ENCODE results near the gene LRMDA. TPM values are rescaled to one million over a fixed set of nuclear protein-coding genes. Genes with fewer than 3 reads are reported as not detected.

Gene LRMDA
- total RNA-seq, 1 donor from 2014 or later = 18.7 TPM

- Histone ChIP-seq H3K36me3 (ENCODE audit: control insufficient read depth, insufficient read depth, low read length) (no peaks in the 10 kb centered on the region), H3K4me3 (ENCODE audit: low read depth, low read length) (no peak overlapping the region), H3K27me3 (ENCODE audit: control insufficient read depth, insufficient read depth, low read length) (no peaks in the 10 kb centered on the region)
- TF ChIP-seq, protein P1, sequence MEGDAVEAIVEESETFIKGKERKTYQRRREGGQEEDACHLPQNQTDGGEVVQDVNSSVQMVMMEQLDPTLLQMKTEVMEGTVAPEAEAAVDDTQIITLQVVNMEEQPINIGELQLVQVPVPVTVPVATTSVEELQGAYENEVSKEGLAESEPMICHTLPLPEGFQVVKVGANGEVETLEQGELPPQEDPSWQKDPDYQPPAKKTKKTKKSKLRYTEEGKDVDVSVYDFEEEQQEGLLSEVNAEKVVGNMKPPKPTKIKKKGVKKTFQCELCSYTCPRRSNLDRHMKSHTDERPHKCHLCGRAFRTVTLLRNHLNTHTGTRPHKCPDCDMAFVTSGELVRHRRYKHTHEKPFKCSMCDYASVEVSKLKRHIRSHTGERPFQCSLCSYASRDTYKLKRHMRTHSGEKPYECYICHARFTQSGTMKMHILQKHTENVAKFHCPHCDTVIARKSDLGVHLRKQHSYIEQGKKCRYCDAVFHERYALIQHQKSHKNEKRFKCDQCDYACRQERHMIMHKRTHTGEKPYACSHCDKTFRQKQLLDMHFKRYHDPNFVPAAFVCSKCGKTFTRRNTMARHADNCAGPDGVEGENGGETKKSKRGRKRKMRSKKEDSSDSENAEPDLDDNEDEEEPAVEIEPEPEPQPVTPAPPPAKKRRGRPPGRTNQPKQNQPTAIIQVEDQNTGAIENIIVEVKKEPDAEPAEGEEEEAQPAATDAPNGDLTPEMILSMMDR (IDR thresholded peaks at IDR 0.05; ENCODE audit: insufficient read depth, low read length, poor library complexity, severe bottlenecking) = no peak
- DNase-seq (ENCODE audit: low read depth) = no peak
Measured at GRCh38 chr10:76038696-76039095, 607.3 kb downstream of the LRMDA start.

DNA sequence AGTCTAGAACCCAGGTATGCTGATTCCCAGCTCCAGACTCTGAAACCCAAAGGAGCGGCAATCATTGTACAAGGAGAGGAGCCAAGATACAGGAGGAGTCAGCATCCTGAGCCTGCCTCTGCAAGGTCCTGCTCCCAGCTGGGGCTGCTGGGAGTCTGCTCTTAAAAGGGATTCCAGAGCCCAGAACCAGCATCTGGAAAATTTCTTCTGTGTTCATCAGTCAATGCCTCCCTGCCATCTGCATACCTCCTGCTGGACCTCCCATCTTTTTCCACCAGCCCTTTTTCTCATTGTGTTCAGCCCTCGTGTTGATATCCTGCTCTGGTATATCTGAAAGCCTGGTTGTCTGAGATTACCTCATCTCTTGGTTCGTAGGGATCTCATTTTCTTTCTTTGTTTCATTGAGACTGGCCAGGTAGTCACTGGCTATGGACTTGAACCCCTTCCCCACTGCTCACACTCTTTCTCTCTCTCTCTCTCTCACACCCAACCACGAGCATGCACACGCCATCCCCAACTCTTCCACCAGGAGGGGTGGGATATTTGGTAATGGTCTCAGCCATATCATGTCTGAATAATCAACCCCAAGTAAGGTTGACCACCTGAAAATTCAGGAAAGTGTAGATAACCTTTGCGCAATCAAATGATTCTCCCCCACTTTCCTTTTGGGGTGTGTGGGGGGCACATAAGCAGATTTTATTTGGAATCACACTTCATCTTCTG is 608.8 kb downstream of the LRMDA start:
- Histone ChIP-seq H3K4me3 (ENCODE audit: low read depth, low read length) (no peak overlapping the region), H3K27me3 (ENCODE audit: control insufficient read depth, insufficient read depth, low read length) (no peaks in the 10 kb centered on the region), H3K36me3 (ENCODE audit: control insufficient read depth, insufficient read depth, low read length) (no peaks in the 10 kb centered on the region)
- no peak for DNase-seq (ENCODE audit: low read depth)
- TF ChIP-seq, protein P1 (IDR thresholded peaks at IDR 0.05; ENCODE audit: insufficient read depth, low read length, poor library complexity, severe bottlenecking) = peak; percentile 12

GRCh38 chr10:76040830-76041220 is 609.4 kb downstream of the LRMDA start:
- no peak for DNase-seq (ENCODE audit: low read depth)
- no peaks in the 10 kb centered on the region for H3K27me3 ChIP-seq (ENCODE audit: control insufficient read depth, insufficient read depth, low read length)
- H3K4me3 ChIP-seq (ENCODE audit: low read depth, low read length) = no peak overlapping the region
- TF ChIP-seq, protein P1 (IDR thresholded peaks at IDR 0.05; ENCODE audit: insufficient read depth, low read length, poor library complexity, severe bottlenecking) = no peak
- H3K36me3 ChIP-seq (ENCODE audit: control insufficient read depth, insufficient read depth, low read length) = no peaks in the 10 kb centered on the region

GRCh38 chr10:76041551-76041950 is 610.1 kb downstream of the LRMDA start:
- no peak overlapping the region for H3K4me3 ChIP-seq (ENCODE audit: low read depth, low read length)
- no peaks in the 10 kb centered on the region for H3K27me3 ChIP-seq (ENCODE audit: control insufficient read depth, insufficient read depth, low read length)
- TF ChIP-seq, protein P1 (IDR thresholded peaks at IDR 0.05; ENCODE audit: insufficient read depth, low read length, poor library complexity, severe bottlenecking) = no peak
- DNase-seq (ENCODE audit: low read depth) = no peak
- H3K36me3 ChIP-seq (ENCODE audit: control insufficient read depth, insufficient read depth, low read length) = no peaks in the 10 kb centered on the region

DNA sequence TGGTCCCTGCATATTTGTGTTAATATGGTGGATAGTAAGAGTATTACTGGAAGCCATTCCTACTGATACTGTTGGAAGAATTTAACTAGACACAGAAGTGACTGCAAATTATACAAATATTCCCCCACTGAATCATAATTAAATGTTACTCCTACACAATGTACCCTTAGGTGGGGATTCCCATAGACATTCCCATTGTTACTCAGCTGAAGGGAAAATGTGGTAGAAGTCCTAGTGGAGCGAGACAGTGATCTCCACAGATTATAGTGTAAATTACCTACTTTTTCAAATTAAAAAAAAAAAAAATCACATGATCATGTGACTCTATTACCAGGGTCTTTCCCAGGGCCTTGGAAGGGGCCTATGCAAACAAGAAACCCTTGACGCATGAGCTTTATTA is 611.8 kb downstream of the LRMDA start:
- no peaks in the 10 kb centered on the region for H3K36me3 ChIP-seq (ENCODE audit: control insufficient read depth, insufficient read depth, low read length)
- H3K4me3 ChIP-seq (ENCODE audit: low read depth, low read length) = no peak overlapping the region
- DNase-seq (ENCODE audit: low read depth) = no peak
- TF ChIP-seq, protein P1 (IDR thresholded peaks at IDR 0.05; ENCODE audit: insufficient read depth, low read length, poor library complexity, severe bottlenecking) = no peak
- H3K27me3 ChIP-seq (ENCODE audit: control insufficient read depth, insufficient read depth, low read length) = no peaks in the 10 kb centered on the region

DNA sequence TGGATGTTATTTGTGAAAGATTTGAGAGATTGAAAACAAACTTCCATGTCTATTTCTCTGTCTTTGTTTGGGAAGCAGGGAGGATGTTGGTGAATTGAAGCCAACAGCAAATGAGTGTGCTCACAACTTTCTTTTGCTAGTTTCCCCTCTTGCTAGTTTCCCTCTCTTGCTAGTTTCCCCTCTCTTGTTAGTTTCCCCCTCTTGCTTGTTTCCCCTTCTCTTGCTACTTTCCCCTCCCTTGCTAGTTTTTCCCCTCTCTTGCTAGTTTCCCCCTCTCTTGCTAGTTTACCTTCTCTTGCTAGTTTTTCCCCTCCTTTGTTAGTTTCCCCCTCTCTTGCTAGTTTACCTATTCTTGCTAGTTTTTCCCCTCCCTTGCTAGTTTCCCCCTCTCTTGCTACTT is 613.3 kb downstream of the LRMDA start:
- Histone ChIP-seq H3K36me3 (ENCODE audit: control insufficient read depth, insufficient read depth, low read length) (no peaks in the 10 kb centered on the region), H3K27me3 (ENCODE audit: control insufficient read depth, insufficient read depth, low read length) (no peaks in the 10 kb centered on the region), H3K4me3 (ENCODE audit: low read depth, low read length) (no peak overlapping the region)
- DNase-seq (ENCODE audit: low read depth) = no peak
- TF ChIP-seq, protein P1 (IDR thresholded peaks at IDR 0.05; ENCODE audit: insufficient read depth, low read length, poor library complexity, severe bottlenecking) = no peak
